ENCODE measurements around the gene GRAP2.

Gene GRAP2

DNA sequence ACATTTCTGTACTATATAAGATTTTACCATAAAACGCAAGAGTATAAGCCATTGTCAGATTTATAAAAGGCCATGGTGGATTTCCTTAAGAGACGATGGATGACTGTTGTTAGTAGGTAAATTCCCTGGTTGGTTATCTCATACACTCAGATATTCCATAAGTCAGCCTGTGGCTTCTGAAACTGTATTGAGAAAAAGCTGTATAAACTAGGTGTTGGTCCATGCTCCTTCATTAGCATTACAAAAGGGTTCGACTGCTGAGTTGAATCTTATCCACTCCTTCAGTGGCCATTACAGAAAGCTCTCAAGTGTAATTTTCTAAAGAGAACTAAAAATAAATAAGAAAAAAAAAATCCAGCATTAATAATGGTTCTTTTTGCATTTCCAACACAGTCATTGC, 5.3 kb downstream of the GRAP2 start:
- peaks cover 6% of the 10 kb centered on the region for H3K27me3 ChIP-seq (ENCODE audit: control insufficient read depth, low read length)
- TF ChIP-seq CTCF (IDR thresholded peaks at IDR 0.05; ENCODE audit: low read depth, low read length, poor library complexity, severe bottlenecking) (no peak), EZH2phosphoT487 (IDR thresholded peaks at IDR 0.05; ENCODE audit: borderline replicate concordance, low read length) (no peak)
- H3K4me2 ChIP-seq (ENCODE audit: low read length) = no peak overlapping the region
- H3K79me2 ChIP-seq (ENCODE audit: control insufficient read depth, low read length) = no peaks in the 10 kb centered on the region
- H3K9me3 ChIP-seq (ENCODE audit: control insufficient read depth, insufficient read depth, low read length) = no peaks in the 10 kb centered on the region
- no peak overlapping the region for H3K27ac ChIP-seq (ENCODE audit: low read depth, low read length)
- no peak overlapping the region for H3K4me3 ChIP-seq (ENCODE audit: low read length)
- no peaks in the 10 kb centered on the region for H4K20me1 ChIP-seq (ENCODE audit: control insufficient read depth, insufficient read depth, low read depth, low read length)
- no peaks in the 10 kb centered on the region for H3F3A ChIP-seq (ENCODE audit: control insufficient read depth, insufficient read depth)
- H3K4me1 ChIP-seq (ENCODE audit: control insufficient read depth, low read length) = no peaks in the 10 kb centered on the region
- no peaks in the 10 kb centered on the region for H3K36me3 ChIP-seq (ENCODE audit: control insufficient read depth, low read length)
- H3K9me2 ChIP-seq (replicated peaks; ENCODE audit: control insufficient read depth, low read length) = no peaks in the 10 kb centered on the region

DNA sequence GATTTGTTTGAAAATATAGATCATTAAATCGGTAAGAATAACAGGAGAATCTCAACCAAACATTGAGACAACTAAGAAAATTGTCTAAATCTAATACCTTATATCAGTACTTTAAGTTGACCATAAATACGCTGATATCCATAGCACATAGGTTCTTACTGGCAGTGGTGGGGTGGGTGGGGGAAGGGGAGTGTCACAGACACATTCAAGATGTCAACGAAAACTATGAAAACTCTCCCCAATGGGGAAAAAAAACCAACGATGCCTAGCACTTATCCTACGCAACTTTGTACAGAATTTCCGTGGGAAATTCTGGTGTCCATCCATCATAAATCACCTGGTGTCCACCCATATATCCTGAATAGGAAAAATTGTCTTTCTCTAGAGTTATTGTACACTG, 6.2 kb downstream of the GRAP2 start:
- no peaks in the 10 kb centered on the region for H3K9me2 ChIP-seq (replicated peaks; ENCODE audit: control insufficient read depth, low read length)
- no peaks in the 10 kb centered on the region for H3K79me2 ChIP-seq (ENCODE audit: control insufficient read depth, low read length)
- H3K27me3 ChIP-seq (ENCODE audit: control insufficient read depth, low read length) = peaks cover 3% of the 10 kb centered on the region; the same call in 1 of the 2 replicates
- H4K20me1 ChIP-seq (ENCODE audit: control insufficient read depth, insufficient read depth, low read depth, low read length) = no peaks in the 10 kb centered on the region
- TF ChIP-seq CTCF (IDR thresholded peaks at IDR 0.05; ENCODE audit: low read depth, low read length, poor library complexity, severe bottlenecking) (no peak), EZH2phosphoT487 (IDR thresholded peaks at IDR 0.05; ENCODE audit: borderline replicate concordance, low read length) (no peak)
- H3K4me3 ChIP-seq (ENCODE audit: low read length) = no peak overlapping the region
- no peaks in the 10 kb centered on the region for H3K9me3 ChIP-seq (ENCODE audit: control insufficient read depth, insufficient read depth, low read length)
- no peak overlapping the region for H3K27ac ChIP-seq (ENCODE audit: low read depth, low read length)
- H3K4me2 ChIP-seq (ENCODE audit: low read length) = no peak overlapping the region
- no peaks in the 10 kb centered on the region for H3K4me1 ChIP-seq (ENCODE audit: control insufficient read depth, low read length)
- no peaks in the 10 kb centered on the region for H3F3A ChIP-seq (ENCODE audit: control insufficient read depth, insufficient read depth)
- H3K36me3 ChIP-seq (ENCODE audit: control insufficient read depth, low read length) = no peaks in the 10 kb centered on the region

DNA sequence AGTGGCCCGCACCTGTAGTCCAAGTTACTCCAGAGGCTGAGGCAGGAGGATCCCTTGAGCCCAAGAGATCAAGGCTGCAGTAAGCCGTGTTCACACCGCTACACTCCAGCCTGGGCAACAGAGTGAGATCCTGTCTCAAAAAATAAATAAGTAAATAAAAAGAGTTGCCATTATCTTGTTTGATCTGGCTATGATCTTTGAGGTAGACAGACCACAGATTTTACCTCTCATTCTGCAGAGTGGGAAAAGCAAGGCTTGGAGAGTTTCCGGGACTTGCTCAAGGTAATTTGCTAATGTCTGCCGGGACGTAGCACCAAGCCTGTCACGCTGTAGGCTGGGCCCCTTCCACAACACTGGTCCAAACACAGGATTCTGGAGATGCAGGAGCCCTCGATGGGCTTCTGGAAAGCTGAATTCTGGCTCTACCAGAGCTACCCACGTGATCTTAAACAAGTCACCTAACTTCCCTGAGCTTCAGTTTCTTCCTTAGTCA, 6.8 kb downstream of the GRAP2 start:
- Histone ChIP-seq H3K27ac (ENCODE audit: low read depth, low read length) (no peak overlapping the region), H3K9me2 (replicated peaks; ENCODE audit: control insufficient read depth, low read length) (no peaks in the 10 kb centered on the region), H3F3A (ENCODE audit: control insufficient read depth, insufficient read depth) (no peaks in the 10 kb centered on the region), H3K4me2 (ENCODE audit: low read length) (no peak overlapping the region), H3K4me1 (ENCODE audit: control insufficient read depth, low read length) (no peaks in the 10 kb centered on the region), H3K9me3 (ENCODE audit: control insufficient read depth, insufficient read depth, low read length) (no peaks in the 10 kb centered on the region), H3K4me3 (ENCODE audit: low read length) (no peak overlapping the region), H3K36me3 (ENCODE audit: control insufficient read depth, low read length) (no peaks in the 10 kb centered on the region), H3K27me3 (ENCODE audit: control insufficient read depth, low read length) (peaks cover 3% of the 10 kb centered on the region; the same call in 1 of the 2 replicates), H4K20me1 (ENCODE audit: control insufficient read depth, insufficient read depth, low read depth, low read length) (no peaks in the 10 kb centered on the region), H3K79me2 (ENCODE audit: control insufficient read depth, low read length) (no peaks in the 10 kb centered on the region)
- no peak for TF ChIP-seq CTCF (IDR thresholded peaks at IDR 0.05; ENCODE audit: low read depth, low read length, poor library complexity, severe bottlenecking)
- TF ChIP-seq EZH2phosphoT487 (IDR thresholded peaks at IDR 0.05; ENCODE audit: borderline replicate concordance, low read length) = no peak
